Neural cell (in vitro differentiated cells): ENCODE results near the gene ICA1. TPM values are rescaled to one million over a fixed set of nuclear protein-coding genes. Genes with fewer than 3 reads are reported as not detected.
"Not testable (repeated sequence)": the region's sequence is repeated elsewhere in the genome, so short reads cannot be mapped to it uniquely, and the experiment has no call there.

Source experiments
- H2AFZ ChIP-seq: fragments of 200-600, 300-800 bp; sonication (generic), shearing (Covaris generic); 2 replicates; pipeline ENCODE4 v1.6.0; 2014; ENCODE audit warnings: low read depth, mild to moderate bottlenecking, antibody characterized with exemption, low read length, moderate library complexity
- H3F3A ChIP-seq: fragments of 200-600 bp; shearing (Covaris generic); 2 replicates; pipeline ENCODE4 v1.6.1; 2016; ENCODE audit warnings: mild to moderate bottlenecking, moderate library complexity, mixed read lengths, antibody characterized with exemption, low read length; ENCODE audit not compliant: insufficient read depth, poor library complexity, severe bottlenecking
- H3K27ac ChIP-seq: fragments of 200-600, 300-800 bp; sonication (generic), shearing (Covaris generic); 2 replicates; pipeline ENCODE4 v1.5.1; 2014; ENCODE audit warnings: mild to moderate bottlenecking, low read length, moderate library complexity
- H3K27me3 ChIP-seq: fragments of 300-800, 200-600 bp; sonication (generic), shearing (Covaris generic); 2 replicates; pipeline ENCODE4 v1.6.0; 2014; ENCODE audit warnings: mild to moderate bottlenecking, low read depth, low read length, moderate library complexity; ENCODE audit not compliant: insufficient read depth
- H3K36me3 ChIP-seq: fragments of 300-800, 200-600 bp; sonication (generic), shearing (Covaris generic); 2 replicates; pipeline ENCODE4 v1.5.1; 2014; ENCODE audit warnings: mild to moderate bottlenecking, antibody characterized with exemption, low read length, moderate library complexity; ENCODE audit not compliant: insufficient read depth
- H3K4me2 ChIP-seq: fragments of 300-800, 200-600 bp; sonication (generic), shearing (Covaris generic); 2 replicates; pipeline ENCODE4 v1.6.0; 2014; ENCODE audit warnings: mild to moderate bottlenecking, low read length
- H3K4me3 ChIP-seq: fragments of 300-800, 200-600 bp; sonication (generic), shearing (Covaris generic); 2 replicates; pipeline ENCODE4 v1.5.1; 2014; ENCODE audit warnings: mild to moderate bottlenecking, low read length, moderate library complexity
- H3K79me2 ChIP-seq: fragments of 200-600 bp; shearing (Covaris generic); replicated peaks from 2 replicates; pipeline ENCODE4 v1.6.0; 2014; ENCODE audit warnings: mild to moderate bottlenecking, low read length, moderate library complexity; ENCODE audit not compliant: insufficient read depth
- H3K9ac ChIP-seq: fragments of 300-800, 200-600 bp; sonication (generic), shearing (Covaris generic); 2 replicates; pipeline ENCODE4 v1.6.1; 2016; ENCODE audit warnings: mild to moderate bottlenecking, low read length, mixed read lengths
- H3K9me2 ChIP-seq: fragments of 200-600 bp; shearing (Covaris generic); 2 replicates; pipeline ENCODE4 v1.6.1; 2016; ENCODE audit warnings: mild to moderate bottlenecking, low read length, mixed read lengths; ENCODE audit not compliant: insufficient read depth
- H3K9me3 ChIP-seq: fragments of 200-600, 300-800 bp; sonication (generic), shearing (Covaris generic); 2 replicates; pipeline ENCODE4 v1.6.1; 2016; ENCODE audit warnings: mild to moderate bottlenecking, mixed run types, low read length, moderate library complexity, mixed read lengths
- H4K20me1 ChIP-seq: fragments of 200-600 bp; shearing (Covaris generic); 2 replicates; pipeline ENCODE4 v1.6.1; 2016; ENCODE audit warnings: mild to moderate bottlenecking, mixed run types; ENCODE audit not compliant: insufficient read depth
- CTCF ChIP-seq: fragments of 450-650 bp; IDR thresholded peaks from 2 replicates; pipeline ENCODE4 v1.5.1; 2014; ENCODE audit warnings: antibody characterized with exemption, mild to moderate bottlenecking, moderate library complexity; ENCODE audit not compliant: poor library complexity, severe bottlenecking
- EP300 ChIP-seq: fragments of 450-650 bp; conservative IDR thresholded peaks from 2 replicates; pipeline ENCODE4 v1.6.1; 2014; ENCODE audit warnings: antibody characterized with exemption, mild to moderate bottlenecking, moderate library complexity; ENCODE audit not compliant: poor library complexity, severe bottlenecking
- EZH2 ChIP-seq: fragments of 200-600, 300-800 bp; shearing (Covaris generic), sonication (generic); IDR thresholded peaks from 2 replicates; pipeline ENCODE4 v1.6.1; 2014; ENCODE audit warnings: antibody characterized with exemption, low read length, borderline replicate concordance, mild to moderate bottlenecking; ENCODE audit not compliant: insufficient read depth, poor library complexity, severe bottlenecking
- POLR2AphosphoS5 ChIP-seq: IDR thresholded peaks from 2 replicates; pipeline ENCODE4 v1.6.1; 2012
- RAD21 ChIP-seq: fragments of 450-650 bp; conservative IDR thresholded peaks from 2 replicates; pipeline ENCODE4 v1.6.1; 2014; ENCODE audit warnings: antibody characterized with exemption, mild to moderate bottlenecking, moderate library complexity
- REST ChIP-seq: IDR thresholded peaks from 2 replicates; pipeline ENCODE4 v1.6.1; 2012; ENCODE audit warnings: borderline replicate concordance
- SMC3 ChIP-seq: fragments of 450-650 bp; conservative IDR thresholded peaks from 2 replicates; pipeline ENCODE4 v1.6.1; 2014; ENCODE audit warnings: antibody characterized with exemption, mild to moderate bottlenecking, moderate library complexity; ENCODE audit not compliant: poor library complexity
- TAF1 ChIP-seq: IDR thresholded peaks from 2 replicates; pipeline ENCODE4 v1.6.1; 2012; ENCODE audit warnings: low read depth
- polyA plus RNA-seq: library from polyadenylated mRNA; depleted of rRNA; stranded (reverse); fragments of >200 nt; gene quantifications from 2 replicates; pipeline ENCODE4 v1.2.3, GENCODE V29; 2014
- small RNA-seq, 3 experiments: library from RNA; depleted of rRNA; stranded (forward); fragments of <200 nt; gene quantifications; one replicate each; pipeline ENCODE3, GENCODE V24; 2012

ICA1 gene
- polyA plus RNA-seq, 1 donor from 2014 or later, result 18.6 TPM

- Histone ChIP-seq H3K79me2 (peaks cover 3% of the 10 kb centered on the region), H3K9me3 (no peaks in the 10 kb centered on the region), H3K9ac (no peak overlapping the region), H3K27me3 (no peaks in the 10 kb centered on the region), H3K9me2 (no peaks in the 10 kb centered on the region), H4K20me1 (no peaks in the 10 kb centered on the region), H2AFZ (no peak overlapping the region), H3K27ac (no peak overlapping the region), H3K4me2 (no peak overlapping the region), H3K4me3 (no peak overlapping the region), H3K36me3 (no peaks in the 10 kb centered on the region), H3F3A (no peaks in the 10 kb centered on the region)
- TF ChIP-seq RAD21 (no peak), POLR2AphosphoS5 (no peak), EZH2 (no peak), CTCF (no peak), EP300 (no peak), TAF1 (no peak)
Measured at GRCh38 chr7:8064828-8065227, 197.1 kb downstream of the ICA1 start.

- H3K79me2 ChIP-seq, result peaks cover 3% of the 10 kb centered on the region
- no peaks in the 10 kb centered on the region for H3F3A ChIP-seq
- no peak overlapping the region for H3K9ac ChIP-seq
- H2AFZ ChIP-seq, result no peak overlapping the region
- no peaks in the 10 kb centered on the region for H3K9me2 ChIP-seq
- H3K27me3 ChIP-seq, result no peaks in the 10 kb centered on the region
- TF ChIP-seq EZH2 (no peak), REST (no peak), SMC3 (no peak)
- no peaks in the 10 kb centered on the region for H4K20me1 ChIP-seq
- H3K4me3 ChIP-seq, result no peak overlapping the region
- H3K27ac ChIP-seq, result no peak overlapping the region
- H3K36me3 ChIP-seq, result peaks cover 3% of the 10 kb centered on the region
- no peak overlapping the region for H3K4me2 ChIP-seq
- H3K9me3 ChIP-seq, result no peaks in the 10 kb centered on the region
Measured at GRCh38 chr7:8063706-8064297, 198.2 kb downstream of the ICA1 start.

GRCh38 chr7:8063300-8063699, 198.7 kb downstream of the ICA1 start:
- not testable (repeated sequence) for H3K9ac ChIP-seq, H3K9me2 ChIP-seq, H2AFZ ChIP-seq, H4K20me1 ChIP-seq, H3F3A ChIP-seq, H3K79me2 ChIP-seq, H3K27me3 ChIP-seq, H3K4me3 ChIP-seq, H3K36me3 ChIP-seq, H3K9me3 ChIP-seq, H3K4me2 ChIP-seq, H3K27ac ChIP-seq

Small RNA genes within 50 kb of the gene (small RNA-seq; reads per million reads assigned to genes)
- gene AC007009.1, result 0 reads per million in 3 experiments

Other genes starting within 250 kb of the ICA1 start
- gene NXPH1, start 171.4 kb upstream of the ICA1 start, polyA plus RNA-seq, result 15.9 and 24.9 TPM in 2 replicates